Sigmoid colon (tissue), 3 donors: ENCODE results near the gene PPP4R3B.

Source experiments
- POLR2A ChIP-seq, 2 donors: fragments of 450-650 bp; IDR thresholded peaks; one replicate each; pipeline ENCODE4 v1.6.1; 2016; ENCODE audit warnings: antibody characterized with exemption in 2 of 2, mild to moderate bottlenecking in 2 of 2, moderate library complexity in 2 of 2
- TF ChIP-seq, protein P1 (sequence below), 4 experiments: fragments of 450-650 bp in 3 of 4; fragments of 200-600 bp in 1 of 4; IDR thresholded peaks; one replicate each; pipeline ENCODE4 v1.5.1; 2016 to 2019; ENCODE audit warnings: antibody characterized with exemption in 4 of 4, mild to moderate bottlenecking in 3 of 4, moderate library complexity in 2 of 4

DNA sequence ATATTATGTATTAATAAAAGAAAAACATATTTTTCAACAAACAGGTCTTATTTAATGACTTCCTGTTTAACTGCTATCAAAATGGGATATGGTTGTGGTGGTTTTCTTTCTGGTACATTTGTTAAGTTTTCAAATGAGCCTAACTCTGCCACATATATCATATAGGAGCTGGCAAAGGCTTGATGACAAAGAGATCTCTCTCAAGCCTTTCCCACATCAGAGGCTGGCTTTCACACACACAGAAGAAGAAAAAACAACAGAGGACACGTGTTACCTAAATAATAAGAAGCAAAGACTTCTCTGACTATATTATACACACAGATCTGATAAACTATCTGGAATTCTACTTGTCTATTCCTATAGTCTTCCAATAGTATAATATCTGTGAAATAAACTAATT is 51.8 kb downstream of the PPP4R3B start:
- TF ChIP-seq, protein P1, sequence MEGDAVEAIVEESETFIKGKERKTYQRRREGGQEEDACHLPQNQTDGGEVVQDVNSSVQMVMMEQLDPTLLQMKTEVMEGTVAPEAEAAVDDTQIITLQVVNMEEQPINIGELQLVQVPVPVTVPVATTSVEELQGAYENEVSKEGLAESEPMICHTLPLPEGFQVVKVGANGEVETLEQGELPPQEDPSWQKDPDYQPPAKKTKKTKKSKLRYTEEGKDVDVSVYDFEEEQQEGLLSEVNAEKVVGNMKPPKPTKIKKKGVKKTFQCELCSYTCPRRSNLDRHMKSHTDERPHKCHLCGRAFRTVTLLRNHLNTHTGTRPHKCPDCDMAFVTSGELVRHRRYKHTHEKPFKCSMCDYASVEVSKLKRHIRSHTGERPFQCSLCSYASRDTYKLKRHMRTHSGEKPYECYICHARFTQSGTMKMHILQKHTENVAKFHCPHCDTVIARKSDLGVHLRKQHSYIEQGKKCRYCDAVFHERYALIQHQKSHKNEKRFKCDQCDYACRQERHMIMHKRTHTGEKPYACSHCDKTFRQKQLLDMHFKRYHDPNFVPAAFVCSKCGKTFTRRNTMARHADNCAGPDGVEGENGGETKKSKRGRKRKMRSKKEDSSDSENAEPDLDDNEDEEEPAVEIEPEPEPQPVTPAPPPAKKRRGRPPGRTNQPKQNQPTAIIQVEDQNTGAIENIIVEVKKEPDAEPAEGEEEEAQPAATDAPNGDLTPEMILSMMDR (IDR thresholded peaks at IDR 0.05): no peak
- TF ChIP-seq POLR2A (IDR thresholded peaks at IDR 0.05): no peak
